Right lobe of liver (tissue), 4 donors: ENCODE data around the gene COCH.

Experiments
- CTCF ChIP-seq, 4 donors: fragments of 200-600 bp in 3 of 4; fragments of 450-650 bp in 1 of 4; IDR thresholded peaks; one replicate each; pipeline versions ENCODE4 v1.5.1 to v1.8.0; 2016 to 2022; ENCODE audit warnings: antibody characterized with exemption in 4 of 4, mild to moderate bottlenecking in 2 of 4
- POLR2A ChIP-seq: fragments of 450-650 bp; IDR thresholded peaks from one replicate; pipeline ENCODE4 v1.6.1; 2017; ENCODE audit warnings: antibody characterized with exemption, mild to moderate bottlenecking
- donor health status: DM: no; HTN: no; CAD: no.
- donor health status: DM: no; HTN: no; CAD: no.
- donor health status: DM: no; HTN: yes; CAD: no.

DNA sequence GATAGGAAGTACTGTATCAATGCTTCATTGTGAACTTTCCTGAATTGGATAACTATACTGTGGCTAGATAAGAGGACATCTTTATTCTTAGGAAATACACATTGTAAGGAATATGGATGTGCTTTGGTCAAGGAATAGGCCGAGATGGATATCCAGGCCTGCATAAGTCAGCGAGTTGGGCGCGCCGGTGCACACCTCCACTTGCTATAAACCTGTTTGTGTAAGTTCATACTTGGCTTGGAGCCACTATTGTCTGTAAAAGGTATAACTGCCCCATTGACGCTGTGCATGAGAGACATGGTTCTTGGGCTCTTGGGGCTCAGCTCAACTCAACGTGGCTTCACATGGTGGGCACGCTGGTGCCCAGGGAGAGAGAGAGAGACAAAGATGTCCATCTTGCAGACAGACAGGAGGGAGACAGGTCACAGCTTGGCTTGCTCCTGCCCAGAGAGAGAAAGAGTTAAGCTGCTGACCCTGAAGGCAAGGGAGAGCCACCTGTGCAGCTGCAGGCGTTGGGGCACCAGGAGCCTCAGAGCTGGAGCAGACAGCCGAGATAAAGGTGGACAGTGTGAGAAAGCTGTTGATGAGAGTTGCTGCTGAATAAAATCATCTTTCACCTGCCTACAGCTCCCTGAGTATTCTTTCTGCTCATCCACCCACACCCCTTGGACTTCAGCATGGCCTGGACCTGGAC is 34.1 kb upstream of the COCH start:
- TF ChIP-seq CTCF (IDR thresholded peaks at IDR 0.05), result no peak
- TF ChIP-seq POLR2A, result no peak
